Cardiac muscle cell (in vitro differentiated cells and primary cell): ENCODE data around the gene ANKRD55. TPM values are rescaled to one million over a fixed set of nuclear protein-coding genes. Genes with fewer than 3 reads are reported as not detected.
"Not testable (repeated sequence)": the region's sequence is repeated elsewhere in the genome, so short reads cannot be mapped to it uniquely, and the experiment has no call there.

Experiments used
- DNase-seq, 2 donors: peaks; one replicate each; pipeline versions ENCODE4 v3.0.0 to v3.0.0-alpha.2; 2010 to 2017; ENCODE audit warnings: low read depth in 1 of 2, low spot score in 1 of 2
- H3K27ac ChIP-seq: fragments of 200-600 bp; sonication (generic); 2 replicates; pipeline ENCODE4 v1.5.1; 2016
- H3K27me3 ChIP-seq: fragments of 200-600 bp; sonication (generic); 2 replicates; pipeline ENCODE4 v1.6.0; 2016; ENCODE audit warnings: control low read depth
- H3K36me3 ChIP-seq: fragments of 200-600 bp; sonication (generic); 2 replicates; pipeline ENCODE4 v1.5.1; 2016; ENCODE audit warnings: control low read depth
- H3K4me1 ChIP-seq: fragments of 200-600 bp; sonication (generic); 2 replicates; pipeline ENCODE4 v1.8.1; 2017; ENCODE audit warnings: low read depth, mild to moderate bottlenecking, mixed run types
- H3K4me3 ChIP-seq: fragments of 200-600 bp; sonication (generic); 2 replicates; pipeline ENCODE4 v1.5.1; 2016; ENCODE audit warnings: mild to moderate bottlenecking
- H3K9me3 ChIP-seq: fragments of 200-600 bp; sonication (generic); 2 replicates; pipeline ENCODE4 v1.5.1; 2017; ENCODE audit warnings: low read depth, mild to moderate bottlenecking, control low read depth
- polyA plus RNA-seq: library from polyadenylated mRNA; unstranded; fragments of >200 nt; fragmentation: Nextera tagmentation; extraction: Ambion mirVana; gene quantifications from 2 replicates; pipeline ENCODE4 v1.2.1, GENCODE V29; 2016
- total RNA-seq: library from RNA; depleted of rRNA; stranded (reverse); fragments of >200 nt; gene quantifications from 2 replicates; pipeline ENCODE4 v1.2.3, GENCODE V29; 2016
- TF ChIP-seq, protein P1 (sequence below): IDR thresholded peaks from 2 replicates; pipeline ENCODE4 v1.5.1; 2012; ENCODE audit warnings: low read depth, mild to moderate bottlenecking, low read length

ANKRD55 gene
- total and polyA plus RNA-seq, 2 experiments from 2014 or later = 0.28 TPM; not detected in 1

DNA sequence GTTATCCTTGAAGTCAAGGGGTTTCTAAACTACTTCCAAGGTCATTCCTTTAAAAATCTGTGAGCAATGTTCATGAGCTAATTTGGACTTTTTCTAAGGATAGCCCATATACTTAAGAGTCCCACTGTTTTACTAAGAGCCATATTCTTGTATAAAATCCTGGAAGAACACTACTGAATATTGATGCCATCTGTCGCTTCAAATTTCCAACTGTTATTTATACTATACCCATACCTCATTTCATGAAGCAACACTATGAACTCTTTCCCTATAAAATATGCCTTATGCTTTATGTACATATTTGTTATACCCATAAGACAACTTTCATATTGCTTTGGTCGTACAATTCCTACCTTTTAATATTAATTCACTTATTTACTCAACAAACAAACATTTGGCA is 12.4 kb upstream of the ANKRD55 start:
- H3K9me3 ChIP-seq = no peaks in the 10 kb centered on the region
- no peaks in the 10 kb centered on the region for H3K4me1 ChIP-seq
- no peak overlapping the region for H3K4me3 ChIP-seq
- H3K36me3 ChIP-seq = no peaks in the 10 kb centered on the region
- TF ChIP-seq, protein P1, sequence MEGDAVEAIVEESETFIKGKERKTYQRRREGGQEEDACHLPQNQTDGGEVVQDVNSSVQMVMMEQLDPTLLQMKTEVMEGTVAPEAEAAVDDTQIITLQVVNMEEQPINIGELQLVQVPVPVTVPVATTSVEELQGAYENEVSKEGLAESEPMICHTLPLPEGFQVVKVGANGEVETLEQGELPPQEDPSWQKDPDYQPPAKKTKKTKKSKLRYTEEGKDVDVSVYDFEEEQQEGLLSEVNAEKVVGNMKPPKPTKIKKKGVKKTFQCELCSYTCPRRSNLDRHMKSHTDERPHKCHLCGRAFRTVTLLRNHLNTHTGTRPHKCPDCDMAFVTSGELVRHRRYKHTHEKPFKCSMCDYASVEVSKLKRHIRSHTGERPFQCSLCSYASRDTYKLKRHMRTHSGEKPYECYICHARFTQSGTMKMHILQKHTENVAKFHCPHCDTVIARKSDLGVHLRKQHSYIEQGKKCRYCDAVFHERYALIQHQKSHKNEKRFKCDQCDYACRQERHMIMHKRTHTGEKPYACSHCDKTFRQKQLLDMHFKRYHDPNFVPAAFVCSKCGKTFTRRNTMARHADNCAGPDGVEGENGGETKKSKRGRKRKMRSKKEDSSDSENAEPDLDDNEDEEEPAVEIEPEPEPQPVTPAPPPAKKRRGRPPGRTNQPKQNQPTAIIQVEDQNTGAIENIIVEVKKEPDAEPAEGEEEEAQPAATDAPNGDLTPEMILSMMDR = no peak
- no peaks in the 10 kb centered on the region for H3K27me3 ChIP-seq
- DNase-seq = no peak
- H3K27ac ChIP-seq = no peak overlapping the region

DNA sequence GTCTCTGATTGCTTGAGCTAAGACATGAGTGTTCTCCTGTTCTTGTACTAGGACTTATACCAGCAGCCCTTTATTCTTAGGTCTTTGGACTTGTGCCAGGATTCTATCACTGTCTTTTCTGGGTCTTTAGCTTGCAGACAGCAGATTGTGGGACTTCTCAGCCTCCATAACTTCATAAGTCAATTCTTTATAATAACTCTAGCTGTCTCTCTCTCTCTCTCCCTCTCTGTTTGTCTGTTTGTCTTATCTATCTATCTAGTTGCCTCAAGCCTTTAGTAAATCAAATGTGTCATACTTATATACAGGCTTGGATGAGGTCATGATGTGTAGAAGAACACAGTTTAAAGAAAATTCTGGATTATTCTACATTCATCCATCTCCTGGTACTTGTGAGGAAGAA is 11.5 kb upstream of the ANKRD55 start:
- DNase-seq = peak in 1 of 2 donors; percentile 21
- no peak overlapping the region for H3K4me3 ChIP-seq
- no peaks in the 10 kb centered on the region for H3K27me3 ChIP-seq
- no peak overlapping the region for H3K27ac ChIP-seq
- H3K9me3 ChIP-seq = no peaks in the 10 kb centered on the region
- no peaks in the 10 kb centered on the region for H3K4me1 ChIP-seq
- no peaks in the 10 kb centered on the region for H3K36me3 ChIP-seq
- TF ChIP-seq, protein P1 = no peak

DNA sequence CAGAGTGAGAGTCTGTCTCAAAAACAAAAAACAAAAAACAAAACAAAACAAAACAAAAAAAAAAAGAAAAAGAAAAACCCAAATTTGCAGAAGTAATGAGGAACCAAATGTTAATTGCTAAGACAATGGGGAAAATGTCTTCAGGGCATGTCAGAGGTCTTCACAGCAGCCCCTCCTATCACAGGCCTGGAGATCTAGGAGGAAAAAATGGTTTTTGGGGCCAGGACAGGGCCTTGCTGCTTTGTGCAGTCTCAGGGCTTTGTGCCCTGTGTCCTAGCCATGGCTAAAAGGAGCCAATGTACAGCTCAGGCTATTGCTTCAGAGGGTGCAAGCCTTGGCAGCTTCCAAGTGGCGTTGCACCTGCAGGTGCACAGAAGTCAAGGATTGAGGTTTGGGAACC is 9.1 kb upstream of the ANKRD55 start:
- H3K9me3 ChIP-seq, DNase-seq, H3K4me3 ChIP-seq, H3K27ac ChIP-seq, H3K4me1 ChIP-seq, H3K27me3 ChIP-seq, H3K36me3 ChIP-seq: not testable (repeated sequence)

DNA sequence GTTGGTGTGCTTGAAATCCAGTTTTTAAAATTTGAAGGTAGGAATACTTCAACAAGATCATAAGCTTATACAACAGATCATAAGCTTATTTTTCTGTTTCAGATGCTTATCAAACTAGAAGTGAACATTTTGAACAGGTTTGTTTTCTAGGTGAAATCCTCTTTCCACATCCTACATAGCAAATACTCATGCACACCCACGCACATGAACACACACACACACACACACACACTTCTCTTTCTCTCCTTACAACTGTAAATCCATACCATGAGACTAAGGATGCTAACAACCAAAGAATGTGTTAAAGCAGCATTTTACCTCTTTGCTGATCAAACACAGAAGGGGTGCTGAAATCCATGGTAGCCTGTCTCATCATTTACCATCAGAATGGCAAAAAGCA is 592 bp downstream of the ANKRD55 start:
- Histone ChIP-seq H3K9me3 (no peaks in the 10 kb centered on the region), H3K27me3 (no peaks in the 10 kb centered on the region), H3K27ac (no peak overlapping the region), H3K36me3 (no peaks in the 10 kb centered on the region), H3K4me3 (no peak overlapping the region), H3K4me1 (no peaks in the 10 kb centered on the region)
- no peak for DNase-seq
- TF ChIP-seq, protein P1 = no peak

DNA sequence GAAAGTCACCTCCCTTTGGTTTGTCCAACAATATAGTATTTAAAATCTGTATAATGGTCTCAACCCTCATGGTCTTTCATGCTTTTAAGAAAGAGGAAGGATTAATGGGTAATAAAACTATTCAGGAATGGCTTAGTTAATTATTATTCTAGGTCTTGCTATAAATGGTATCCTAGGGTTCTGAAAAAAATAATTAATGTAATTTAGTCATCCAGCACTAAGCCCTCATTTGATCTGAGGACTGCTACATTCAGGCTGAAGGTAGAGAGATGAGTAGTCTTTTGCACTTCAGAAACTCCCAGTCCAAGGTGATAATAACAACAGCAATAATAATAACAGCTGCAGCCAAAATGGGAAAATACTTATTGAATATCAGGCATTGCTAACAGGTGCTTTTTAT is 2.6 kb downstream of the ANKRD55 start:
- Histone ChIP-seq H3K4me1 (no peaks in the 10 kb centered on the region), H3K27me3 (no peaks in the 10 kb centered on the region), H3K36me3 (no peaks in the 10 kb centered on the region), H3K4me3 (no peak overlapping the region), H3K27ac (no peak overlapping the region), H3K9me3 (no peaks in the 10 kb centered on the region)
- DNase-seq = no peak
- TF ChIP-seq, protein P1 = no peak

DNA sequence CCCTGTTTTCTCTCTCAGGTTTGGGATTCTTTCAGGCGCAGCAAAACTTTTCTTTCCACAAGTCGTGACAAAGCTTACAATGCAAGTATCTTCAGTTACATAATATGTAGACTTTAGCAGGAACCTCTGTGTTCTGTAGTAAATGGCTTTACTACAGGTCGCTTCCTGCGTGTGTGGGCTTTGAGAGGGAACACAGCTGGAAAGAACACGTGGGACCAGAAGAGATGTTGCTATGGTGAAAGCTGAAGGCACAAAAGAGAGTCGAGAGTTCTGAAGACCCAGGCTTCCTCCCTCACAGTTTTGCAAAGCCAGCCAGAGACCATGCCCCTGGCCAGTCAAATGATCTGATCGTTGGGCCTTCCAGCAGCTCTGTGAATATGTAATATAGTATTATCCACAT is 4.0 kb downstream of the ANKRD55 start:
- no peaks in the 10 kb centered on the region for H3K4me1 ChIP-seq
- no peaks in the 10 kb centered on the region for H3K27me3 ChIP-seq
- H3K9me3 ChIP-seq = no peaks in the 10 kb centered on the region
- H3K4me3 ChIP-seq = no peak overlapping the region
- TF ChIP-seq, protein P1 = no peak
- DNase-seq = no peak
- H3K27ac ChIP-seq = no peak overlapping the region
- no peaks in the 10 kb centered on the region for H3K36me3 ChIP-seq
